Articular chondrocyte of knee joint (primary cell): ENCODE results near the gene MRPS30. TPM values are rescaled to one million over a fixed set of nuclear protein-coding genes. Genes with fewer than 3 reads are reported as not detected.

Source experiments
- total RNA-seq: library from RNA; depleted of rRNA; stranded (reverse); fragments of >200 nt; gene quantifications from 2 replicates; pipeline ENCODE4 v1.2.3, GENCODE V29; 2012

The MRPS30 gene
- 77.4 and 86.4 TPM in 2 replicates for total RNA-seq

DNA sequence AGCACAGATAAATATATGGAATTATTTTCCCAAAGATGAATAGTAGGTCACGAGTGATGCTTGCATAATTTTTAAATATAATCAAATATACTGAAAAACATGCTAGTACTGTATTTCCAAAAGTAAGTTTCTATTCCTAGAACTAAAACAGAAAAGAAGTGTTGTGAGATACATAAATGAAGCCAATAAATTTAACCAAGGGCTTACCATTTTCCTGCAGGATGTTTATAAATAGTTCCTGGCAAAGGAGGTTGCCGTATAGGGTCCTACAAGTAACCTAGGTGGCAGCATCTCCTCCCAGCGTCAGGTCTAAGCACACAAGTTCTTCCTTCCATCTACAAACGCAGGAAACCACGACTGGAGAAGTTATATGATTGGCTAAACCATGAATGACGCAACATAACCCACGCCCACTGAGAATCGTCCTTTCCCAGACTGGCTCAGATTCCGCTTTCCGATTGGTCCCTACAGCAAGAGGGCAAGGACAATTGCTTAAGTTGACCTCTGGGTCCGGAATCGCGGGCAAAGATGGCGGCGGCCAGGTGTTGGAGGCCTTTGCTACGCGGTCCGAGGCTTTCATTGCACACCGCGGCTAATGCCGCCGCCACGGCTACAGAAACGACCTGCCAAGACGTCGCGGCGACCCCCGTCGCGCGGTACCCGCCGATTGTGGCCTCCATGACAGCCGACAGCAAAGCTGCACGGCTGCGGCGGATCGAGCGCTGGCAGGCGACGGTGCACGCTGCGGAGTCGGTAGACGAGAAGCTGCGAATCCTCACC is at the start of gene MRPS30:
MRPS30 (plus strand) TSS at position 513 of the 780 bp plus-strand sequence; CDS start at position 529, 16 bp downstream.

